Hepatic stellate cell (primary cell): Measurements from ENCODE around the gene GRID2.
"Not testable (repeated sequence)": the region's sequence is repeated elsewhere in the genome, so short reads cannot be mapped to it uniquely, and the experiment has no call there.

ENCODE experiments used
- DNase-seq: peaks from one replicate; pipeline ENCODE4 v3.0.0; 2011; ENCODE audit warnings: low spot score

GRID2 gene

DNA sequence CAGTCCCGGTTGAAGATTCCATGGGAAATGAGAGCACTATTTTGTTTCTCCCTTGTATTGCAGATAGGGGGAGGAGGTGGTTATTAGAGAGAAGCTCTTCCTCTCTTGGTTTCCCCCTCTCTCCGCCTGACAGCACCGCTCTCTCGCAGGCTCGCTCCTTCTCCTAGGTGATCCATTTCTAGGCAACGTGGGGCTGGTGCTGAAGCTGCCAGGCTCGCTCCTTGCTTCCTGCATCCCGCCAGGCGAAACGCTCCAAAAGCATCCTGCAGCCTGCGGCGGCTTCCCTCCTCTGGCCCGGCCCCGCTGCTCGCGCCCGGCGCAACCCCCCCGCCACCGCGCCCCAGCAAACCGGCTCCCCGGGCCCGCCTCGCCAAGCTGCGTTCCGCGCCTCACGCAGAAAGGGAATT, at the start of gene GRID2:
Gene GRID2, plus strand, starts transcription at position 346 of the 407 bp plus-strand sequence.
- DNase-seq: peak; percentile 32

DNA sequence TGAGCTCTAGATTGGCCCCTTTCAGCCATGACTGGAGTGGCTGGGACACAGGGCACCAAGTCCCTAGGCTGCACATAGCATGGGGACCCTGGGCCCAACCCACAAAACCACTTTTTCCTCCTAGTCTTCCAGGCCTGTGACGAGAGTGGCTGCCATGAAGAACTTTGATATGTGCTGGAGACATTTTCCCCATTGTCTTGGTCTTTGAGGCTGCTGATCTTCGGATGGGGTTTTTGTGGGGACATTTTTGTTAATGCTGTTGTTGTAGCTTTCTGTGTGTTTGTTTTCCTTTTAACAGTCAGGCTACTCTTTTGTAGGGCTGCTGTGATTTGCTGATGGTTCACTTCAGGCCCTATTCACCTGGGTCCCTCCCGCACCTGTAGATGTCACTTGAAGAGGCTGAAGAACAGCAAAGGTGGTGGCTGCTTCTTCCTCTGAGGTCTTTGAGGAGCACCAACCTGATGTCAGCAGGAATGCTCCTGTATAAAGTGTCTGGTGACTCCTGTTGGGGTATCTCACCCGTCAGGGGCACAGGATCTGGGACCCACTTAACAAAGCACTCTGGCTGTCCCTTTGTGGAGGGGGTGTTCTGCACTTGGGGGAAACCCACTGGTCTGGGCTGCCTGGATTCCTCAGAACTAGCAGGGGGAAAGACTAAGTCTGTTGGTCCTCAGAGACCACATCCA, 49.6 kb upstream of the GRID2 start:
- DNase-seq: no peak

DNA sequence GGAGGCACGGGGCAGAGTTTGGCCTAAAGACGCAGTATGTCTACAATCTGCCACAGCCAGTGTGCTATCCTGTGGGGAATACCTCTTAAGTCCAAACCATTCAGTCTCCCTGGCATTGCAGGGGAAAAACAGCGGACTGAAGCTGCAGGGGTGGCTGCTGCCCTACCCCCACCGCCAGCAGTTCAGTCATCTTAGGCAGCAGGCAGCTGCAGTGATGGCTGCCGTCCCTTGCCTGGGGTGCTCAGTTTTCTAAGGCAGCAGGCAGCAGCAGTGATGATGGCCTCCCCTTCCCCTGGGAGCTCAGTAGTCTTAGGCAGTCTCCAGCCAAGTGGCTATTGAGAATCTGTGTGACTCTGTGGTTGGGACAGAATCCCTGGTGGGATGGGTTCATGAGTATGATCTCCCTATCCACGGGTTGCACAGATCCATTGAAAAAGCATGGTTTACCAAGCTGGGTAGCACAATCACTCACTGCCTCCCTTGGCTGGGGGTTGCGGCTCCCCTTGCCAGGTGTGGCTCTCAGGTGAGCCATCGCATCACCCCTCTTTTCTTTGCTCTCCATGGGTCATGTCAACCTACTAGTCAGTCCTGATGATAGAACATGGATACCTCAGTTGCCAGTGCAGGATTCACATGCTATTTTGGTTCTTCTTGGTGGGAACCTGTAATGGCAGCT, 48.9 kb upstream of the GRID2 start:
- DNase-seq: no peak

DNA sequence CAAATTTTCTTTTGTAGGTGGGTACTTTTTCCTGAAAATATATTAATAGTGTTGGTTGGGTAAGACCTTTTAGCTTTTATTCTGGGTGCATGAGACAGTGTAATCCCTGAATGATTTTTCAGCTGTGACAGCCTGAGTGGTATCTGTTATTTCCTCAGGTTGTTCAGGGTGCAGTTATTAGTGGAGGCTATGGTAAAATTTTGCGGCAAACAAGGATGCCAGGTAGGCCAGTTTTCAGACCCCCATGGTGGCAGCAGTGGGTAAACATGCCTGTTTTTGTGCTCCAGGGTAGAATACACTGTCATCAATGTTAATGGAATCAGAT, 47.9 kb upstream of the GRID2 start:
- DNase-seq: no peak

DNA sequence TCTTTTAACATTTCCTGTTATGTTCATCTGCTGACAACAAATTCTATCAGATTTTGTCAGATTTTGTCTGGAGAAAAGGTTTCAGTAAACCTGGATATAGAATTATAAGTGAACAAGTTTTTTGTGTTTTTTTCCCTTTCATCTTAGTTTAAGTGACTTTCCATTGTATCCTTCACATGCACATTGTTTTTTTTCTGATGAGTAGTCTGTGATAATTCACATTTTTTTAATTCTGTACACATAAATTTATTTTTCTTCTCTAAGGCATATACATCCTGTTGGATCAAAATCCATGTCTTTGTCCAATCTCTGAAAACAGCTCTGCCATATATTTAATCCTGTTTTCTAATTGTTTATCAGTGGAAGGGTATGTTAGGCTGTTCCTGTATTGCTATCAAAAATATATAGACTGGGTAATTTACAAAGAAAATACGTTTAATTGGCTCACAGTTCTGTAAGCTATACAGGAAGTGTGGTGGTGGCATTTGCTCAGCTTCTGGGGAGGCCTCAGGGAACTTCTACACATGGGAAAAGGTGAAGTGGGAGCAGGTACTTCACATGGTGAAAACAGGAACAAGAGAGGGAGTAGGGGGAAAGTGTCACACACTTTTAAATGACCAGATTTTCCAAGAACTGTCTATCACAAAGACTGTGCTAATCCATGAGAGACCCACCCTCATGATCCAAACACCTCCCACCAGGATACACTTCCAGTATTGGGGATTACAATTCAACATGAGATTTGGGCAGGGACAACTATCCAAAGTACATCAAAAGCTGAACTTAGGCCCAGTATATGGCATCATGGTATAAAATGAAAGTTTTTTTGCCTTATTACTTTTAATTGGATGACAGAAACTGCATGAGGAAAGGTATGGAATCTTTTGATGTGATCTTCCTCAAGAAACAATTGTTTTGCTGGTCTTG, 45.6 kb upstream of the GRID2 start:
- DNase-seq: no peak

DNA sequence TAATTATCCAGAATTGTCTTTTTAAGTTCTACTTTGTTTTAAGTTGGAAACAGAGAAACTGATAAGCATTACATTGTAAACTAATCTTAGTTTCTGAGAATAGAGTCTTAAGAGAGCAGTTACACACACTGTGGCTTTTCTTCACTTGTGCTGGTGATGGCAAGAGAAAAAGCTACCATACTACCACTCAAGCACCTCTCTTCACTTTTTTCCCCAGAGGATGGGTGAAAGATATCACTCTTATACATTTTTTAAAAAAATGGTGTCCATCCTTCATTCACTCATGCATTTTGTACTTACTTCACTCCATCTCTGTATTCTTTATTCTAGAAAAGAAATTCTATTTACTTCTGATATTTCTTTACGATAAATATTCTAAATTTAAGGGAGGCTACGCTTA, 42.5 kb upstream of the GRID2 start:
- no peak for DNase-seq

DNA sequence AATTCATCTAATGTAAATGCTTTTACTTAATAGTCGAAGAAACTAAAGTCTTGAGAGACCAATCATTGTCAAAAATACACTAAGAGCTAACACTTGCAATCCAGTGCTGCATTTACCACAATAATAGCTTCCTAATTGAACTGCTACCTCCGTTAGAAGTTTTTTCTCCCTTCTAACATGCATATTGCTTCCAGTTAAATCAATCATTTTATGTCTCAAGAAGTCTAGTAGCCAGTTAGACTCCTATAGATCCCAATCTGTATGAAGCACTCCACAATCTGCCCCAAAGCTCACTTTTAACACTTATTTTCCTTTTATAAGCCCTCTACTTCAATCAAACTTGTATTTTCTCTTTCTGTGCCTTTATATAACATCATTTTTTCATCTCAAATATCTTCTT, 41.4 kb upstream of the GRID2 start:
- no peak for DNase-seq

DNA sequence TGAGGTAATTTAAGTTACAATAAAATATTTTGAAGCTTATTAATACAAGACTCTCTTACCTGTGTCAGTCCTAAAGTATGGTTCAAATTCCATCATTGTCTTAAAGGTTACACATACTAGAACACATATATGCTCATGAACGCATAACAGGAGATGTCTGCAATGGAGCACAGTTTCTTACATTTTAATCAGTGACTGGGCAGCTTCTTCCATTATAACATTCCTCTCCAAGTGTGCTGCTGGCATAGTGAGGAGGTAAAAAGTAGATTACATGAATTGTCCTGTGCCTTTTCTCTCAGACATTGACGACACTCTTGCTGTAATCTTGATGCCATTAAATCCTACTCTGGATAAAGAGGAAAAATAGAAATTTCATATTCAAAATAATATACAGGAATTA, 40.8 kb upstream of the GRID2 start:
- DNase-seq: no peak

DNA sequence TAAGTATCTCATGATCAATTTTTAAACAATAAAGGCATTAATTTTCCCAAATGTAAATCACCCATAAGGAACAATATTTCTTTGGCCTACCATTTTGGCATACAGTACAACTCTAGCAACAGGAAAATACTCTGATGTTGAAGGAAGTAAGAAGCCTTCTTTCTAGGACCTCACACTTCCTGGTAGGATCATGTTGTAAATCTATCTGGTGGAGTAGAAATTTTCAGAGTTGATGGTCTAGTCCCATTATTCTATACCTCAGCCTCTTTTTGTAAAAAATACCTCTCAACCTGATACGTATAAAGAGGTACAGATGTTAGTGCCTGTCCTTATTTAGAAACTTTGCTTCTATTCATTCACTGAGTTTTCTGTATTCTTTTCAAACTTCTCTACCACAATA, 40.2 kb upstream of the GRID2 start:
- no peak for DNase-seq

DNA sequence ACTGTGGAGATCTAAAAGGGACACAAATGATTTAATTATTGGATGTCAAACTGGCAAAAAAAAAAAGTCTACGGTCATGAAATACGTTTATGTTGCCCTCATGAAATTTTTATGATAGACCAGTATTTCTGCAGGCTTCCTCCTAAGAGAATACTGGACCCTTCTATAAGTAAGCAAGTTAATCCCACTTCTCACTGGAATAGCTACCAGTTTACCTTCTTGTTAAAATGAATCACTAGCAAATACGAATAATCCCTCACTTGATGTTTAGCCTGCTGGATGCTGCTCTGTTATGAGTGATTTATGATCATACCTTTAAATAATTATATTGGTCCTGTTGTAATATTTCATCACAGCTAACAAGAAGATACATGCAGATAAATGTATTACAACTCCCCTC, 39.6 kb upstream of the GRID2 start:
- no peak for DNase-seq

DNA sequence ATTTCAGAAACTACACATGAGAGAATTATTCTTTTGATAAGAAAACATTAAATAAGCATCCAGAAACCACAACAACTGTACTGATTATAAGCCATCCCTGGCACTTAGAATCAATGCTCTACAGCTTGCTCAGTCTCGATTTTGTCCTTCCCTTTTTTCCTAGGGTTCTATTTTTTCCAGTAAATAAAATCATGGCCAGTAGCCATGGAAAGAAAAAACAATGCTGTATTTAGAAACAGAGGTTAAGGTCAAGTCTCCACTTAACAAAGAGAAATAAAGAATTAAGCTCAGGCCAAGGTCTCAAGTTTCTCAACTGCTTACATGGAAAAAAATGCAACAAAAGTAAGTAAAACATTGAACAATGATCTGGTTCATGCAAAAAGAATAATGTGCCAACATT, 38.7 kb upstream of the GRID2 start:
- DNase-seq: no peak

DNA sequence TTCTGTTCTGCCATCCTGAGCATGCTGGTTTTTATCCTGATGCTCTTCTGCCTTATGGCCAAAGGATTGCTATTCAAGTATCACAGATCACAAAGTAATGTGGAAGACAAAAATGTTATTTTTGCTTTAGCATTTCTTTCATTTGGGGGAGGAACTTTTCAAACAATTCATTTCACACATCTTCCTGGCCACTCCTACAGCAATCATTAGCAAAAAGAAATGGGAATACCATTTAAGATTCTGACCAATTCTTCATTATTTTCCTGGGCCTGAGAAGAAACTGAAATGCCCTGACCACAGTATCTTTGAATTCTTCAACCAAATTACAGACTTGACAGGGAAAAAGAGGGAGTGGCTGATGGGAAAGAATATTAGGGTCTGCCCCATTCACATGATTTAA, 38.0 kb upstream of the GRID2 start:
- no peak for DNase-seq

DNA sequence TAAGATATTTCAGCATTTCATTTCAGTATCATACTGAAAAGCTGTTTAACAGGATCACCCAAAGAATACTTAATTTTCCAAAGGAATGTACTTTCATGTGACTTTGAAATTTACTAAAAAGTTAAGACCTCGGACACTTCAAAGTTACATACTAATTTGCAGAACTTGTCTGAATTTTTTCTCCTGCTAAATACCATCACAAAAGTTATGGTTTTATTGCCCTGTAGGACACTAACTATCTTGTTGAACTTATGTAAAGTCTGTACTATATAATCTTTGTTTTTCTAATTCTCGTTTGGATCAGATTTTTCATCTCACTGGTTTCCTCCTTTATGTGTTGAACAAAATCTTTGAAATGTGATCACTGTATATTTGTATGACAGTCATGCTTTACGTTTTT, 37.2 kb upstream of the GRID2 start:
- DNase-seq: no peak

DNA sequence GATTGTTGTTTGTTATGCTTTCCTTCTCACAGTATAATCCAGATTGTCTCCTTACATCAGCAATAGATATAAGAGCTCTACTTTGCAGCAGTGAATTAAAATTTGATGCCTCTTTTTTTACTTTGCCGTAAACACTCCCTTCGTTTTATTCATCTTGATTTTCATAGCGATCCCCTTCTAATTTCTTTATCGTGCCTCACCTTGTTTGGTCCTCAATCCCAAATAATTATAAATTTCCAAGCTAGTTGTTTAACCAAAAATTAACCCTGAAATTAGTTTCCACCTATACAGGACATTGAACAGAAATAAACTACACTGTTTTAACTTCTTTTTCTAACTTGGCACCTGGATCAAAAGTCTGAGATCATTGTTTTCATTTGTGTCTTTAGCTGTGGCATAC, 35.1 kb upstream of the GRID2 start:
- no peak for DNase-seq

DNA sequence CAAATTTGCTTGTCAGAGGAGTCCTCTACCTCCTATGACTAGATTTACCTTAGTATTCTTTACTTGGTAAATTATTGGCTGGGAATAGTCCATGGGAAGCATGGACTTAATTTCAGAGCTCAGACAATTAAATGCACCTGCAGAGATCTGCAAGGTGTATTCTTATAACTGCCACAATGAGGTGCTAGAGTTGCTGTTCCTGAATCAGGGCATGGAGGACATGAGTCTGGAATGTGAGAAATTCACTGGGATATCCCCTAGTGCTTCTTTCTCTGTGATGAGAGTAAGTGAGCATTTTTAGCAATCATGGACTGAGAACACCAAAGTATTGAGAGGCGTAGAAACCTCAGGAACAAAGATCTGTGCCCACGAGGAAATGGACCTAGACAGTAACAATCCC, 32.9 kb upstream of the GRID2 start:
- no peak for DNase-seq

DNA sequence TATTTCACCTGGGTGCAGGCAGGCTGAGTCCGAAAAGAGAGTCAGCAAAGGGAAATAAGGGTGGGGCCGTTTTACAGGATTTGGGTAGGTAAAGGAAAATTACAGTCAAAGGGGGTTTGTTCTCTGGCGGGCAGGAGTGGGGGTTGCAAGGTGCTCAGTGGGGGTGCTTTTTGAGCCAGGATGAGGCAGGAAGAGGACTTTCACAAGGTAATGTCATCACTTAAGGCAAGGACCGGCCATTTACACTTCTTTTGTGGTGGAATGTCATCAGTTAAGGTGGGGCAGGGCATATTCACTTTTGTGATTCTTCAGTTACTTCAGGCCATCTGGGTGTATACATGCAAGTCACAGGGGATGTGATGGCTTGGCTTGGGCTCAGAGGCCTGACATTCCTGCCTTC, 32.2 kb upstream of the GRID2 start:
- DNase-seq: not testable (repeated sequence)

DNA sequence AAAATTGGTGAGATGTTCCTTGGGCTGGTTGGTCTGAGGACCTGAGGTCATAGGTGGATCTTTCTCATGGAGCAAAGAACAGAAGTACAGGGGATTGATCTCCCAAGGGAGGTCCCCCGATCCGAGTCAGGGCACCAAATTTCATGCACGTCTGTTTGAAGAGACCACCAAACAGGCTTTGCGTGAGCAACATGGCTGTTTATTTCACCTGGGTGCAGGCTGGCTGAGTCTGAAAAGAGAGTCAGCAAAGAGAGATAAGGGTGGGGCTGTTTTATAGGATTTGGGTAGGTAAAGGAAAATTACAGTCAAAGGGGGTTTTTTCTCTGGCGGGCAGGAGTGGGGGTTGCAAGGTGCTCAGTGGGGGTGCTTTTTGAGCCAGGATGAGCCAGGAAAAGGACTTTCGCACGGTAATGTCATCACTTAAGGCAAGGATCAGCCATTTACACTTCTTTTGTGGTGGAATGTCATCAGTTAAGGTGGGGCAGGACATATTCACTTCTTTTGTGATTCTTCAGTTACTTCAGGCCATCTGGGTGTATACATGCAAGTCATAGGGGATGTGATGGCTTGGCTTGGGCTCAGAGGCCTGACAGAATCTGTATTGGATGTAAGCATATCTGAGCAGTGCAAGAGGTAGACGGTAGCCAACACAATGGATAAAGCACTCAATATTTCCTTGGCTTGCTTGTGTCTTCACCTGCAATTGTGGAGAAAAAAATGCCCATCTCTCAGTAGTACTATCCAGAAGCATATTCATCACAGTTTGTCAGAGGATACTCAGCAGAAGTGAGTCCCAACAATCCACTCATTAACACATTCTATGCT, 26.5 kb upstream of the GRID2 start:
- DNase-seq: not testable (repeated sequence)

DNA sequence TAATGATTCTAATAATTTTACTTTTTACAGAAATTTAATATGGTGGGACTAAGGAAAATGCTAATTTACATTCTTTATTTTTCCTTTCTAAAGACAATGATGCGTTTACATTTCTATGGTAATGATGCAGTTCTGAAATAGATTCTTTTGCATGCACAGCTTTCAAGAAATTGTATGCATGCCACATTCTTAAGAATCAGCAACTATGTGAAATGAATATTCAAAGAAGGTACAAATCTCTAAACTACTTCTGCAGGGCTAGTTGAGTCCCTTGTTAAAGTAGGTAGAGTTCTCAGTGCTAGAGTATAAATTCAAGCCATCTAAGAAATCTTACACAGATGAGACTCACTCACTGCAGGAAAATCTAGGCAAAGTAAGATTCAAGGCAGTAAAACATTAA, 24.5 kb upstream of the GRID2 start:
- no peak for DNase-seq

DNA sequence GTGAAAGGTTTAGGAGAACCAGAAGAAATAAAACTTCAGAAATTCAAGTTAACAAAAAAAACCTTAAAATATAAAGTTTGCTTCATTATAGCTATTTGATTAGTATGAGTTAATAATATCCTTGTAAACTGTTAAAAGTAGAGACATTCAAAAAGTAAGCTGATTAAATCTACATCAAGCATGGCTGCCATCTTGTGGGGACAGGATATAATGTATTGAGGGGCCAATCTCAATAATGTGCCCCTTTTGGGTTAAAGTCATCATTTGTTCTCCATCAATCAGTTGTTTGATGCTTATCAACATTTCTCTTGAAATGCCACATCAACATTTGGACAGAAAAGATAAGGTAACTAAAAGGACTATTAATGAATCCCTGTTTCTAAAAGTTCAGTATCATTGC, 4.6 kb upstream of the GRID2 start:
- peak; percentile 24 for DNase-seq

DNA sequence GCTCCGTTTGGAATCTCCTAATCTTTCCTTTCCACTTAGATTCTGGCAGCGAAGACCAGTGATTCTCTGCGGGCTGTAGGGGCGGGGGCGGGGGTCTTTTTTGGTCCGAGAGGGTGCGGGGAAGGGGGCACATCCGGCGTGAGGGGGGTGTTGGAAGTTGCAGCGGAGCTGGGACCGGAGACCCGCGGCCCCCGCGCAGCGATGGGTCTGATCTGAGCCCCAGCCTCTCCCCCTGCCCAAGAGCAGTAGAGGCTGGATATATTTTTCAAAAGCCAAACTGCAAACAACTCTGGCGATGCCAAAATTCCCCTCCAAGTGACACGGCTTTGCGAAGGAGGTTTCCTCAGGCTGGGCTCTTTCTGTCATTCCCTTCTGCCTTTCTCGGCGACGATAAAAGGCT, 355 bp downstream of the GRID2 start:
- DNase-seq: peak; percentile 7

DNA sequence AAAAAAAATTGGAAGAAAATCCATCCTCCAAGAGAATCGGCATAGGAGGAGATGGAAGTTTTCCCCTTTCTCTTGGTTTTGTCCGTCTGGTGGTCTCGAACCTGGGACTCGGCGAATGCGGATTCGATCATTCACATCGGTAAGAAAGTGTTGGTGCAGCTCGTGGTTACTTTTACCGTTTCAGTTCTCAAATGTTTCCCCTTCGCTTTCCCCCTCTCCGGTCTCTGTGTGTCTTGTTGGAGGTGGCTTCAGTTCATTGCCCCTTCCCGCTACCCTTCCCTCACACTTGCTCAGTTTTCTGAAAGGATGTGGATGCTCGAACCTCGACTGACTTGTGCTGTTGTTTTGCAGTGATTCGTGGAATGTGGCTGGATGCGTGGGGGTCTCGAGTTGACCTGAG, 840 bp downstream of the GRID2 start:
- peak; percentile 9 for DNase-seq

DNA sequence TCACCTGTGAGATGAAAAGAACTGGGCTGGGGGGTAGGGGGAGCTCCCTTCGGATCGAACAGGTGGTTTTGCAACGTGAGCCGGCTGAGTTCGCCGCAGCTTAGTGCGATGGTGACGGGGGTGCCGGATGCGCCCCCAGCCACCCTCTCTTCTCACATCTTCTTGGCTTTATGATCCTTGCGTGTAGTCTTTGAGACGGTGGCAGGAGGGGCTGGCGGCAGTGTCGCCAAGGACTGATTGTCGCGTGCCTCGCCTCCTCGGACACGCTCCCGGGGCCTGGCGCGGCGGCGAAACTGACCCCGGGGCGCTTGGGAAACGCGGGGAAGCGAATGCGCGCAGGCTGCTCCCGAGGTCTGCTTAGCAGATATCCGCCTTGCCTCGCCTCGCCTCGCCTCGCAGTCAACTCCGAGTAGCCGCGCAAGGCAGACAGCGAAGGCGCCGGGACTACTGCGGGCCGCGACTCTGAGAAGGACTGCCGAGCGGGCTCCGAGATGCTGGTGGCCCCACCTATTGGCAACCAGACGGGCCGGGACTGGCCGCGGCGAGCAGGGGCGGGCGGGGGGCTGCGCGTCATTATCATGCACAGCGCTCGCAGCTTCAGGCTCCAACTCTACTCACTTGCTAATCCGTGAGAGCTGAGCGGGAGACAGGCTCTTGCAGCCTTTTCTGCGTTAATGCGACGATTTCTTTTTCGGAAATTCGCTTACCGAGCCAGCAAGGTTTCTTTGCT, 1.5 kb downstream of the GRID2 start:
- DNase-seq: peak; percentile 67
